Measurements from ENCODE around the gene SYNGR3. TPM values are rescaled to one million over a fixed set of nuclear protein-coding genes. Genes with fewer than 3 reads are reported as not detected.
"Not testable (repeated sequence)": the region's sequence is repeated elsewhere in the genome, so short reads cannot be mapped to it uniquely, and the experiment has no call there.

Gene SYNGR3
- total RNA-seq, 1 donor from 2014 or later = 8.3 TPM

GRCh38 chr16:1962161-1963153, 27.3 kb upstream of the SYNGR3 start:
- H3K9me3 ChIP-seq; H3K27ac ChIP-seq; intact Hi-C loops (cut with DNase I); DNase-seq (ENCODE audit: extremely low spot score in 2 of 2); H3K27me3 ChIP-seq: not testable (repeated sequence)
- TF ChIP-seq POLR2AphosphoS5 (IDR thresholded peaks at IDR 0.05; ENCODE audit: insufficient read depth in 1 of 2, low read depth in 1 of 2) = peak in 1 of 2 donors; percentile 5
- Histone ChIP-seq H3K4me1 (peaks cover 52% of the 10 kb centered on the region), H3K4me3 (peak overlapping the region in 1 of 2 donors; percentile 88), H3K36me3 (peaks cover 0 to 31% of the 10 kb centered on the region in 2 donors)

GRCh38 chr16:1963806-1964505, 25.8 kb upstream of the SYNGR3 start:
- intact Hi-C loops (cut with DNase I) = no loop called here
- no peak for DNase-seq (ENCODE audit: extremely low spot score in 2 of 2)
- no peaks in the 10 kb centered on the region for H3K27me3 ChIP-seq
- H3K27ac ChIP-seq = peak overlapping the region; percentile 91
- peaks cover 52% of the 10 kb centered on the region for H3K4me1 ChIP-seq
- TF ChIP-seq CTCF (IDR thresholded peaks at IDR 0.05) (no peak), POLR2AphosphoS5 (IDR thresholded peaks at IDR 0.05; ENCODE audit: insufficient read depth in 1 of 2, low read depth in 1 of 2) (no peak), POLR2A (IDR thresholded peaks at IDR 0.05) (no peak)
- H3K4me3 ChIP-seq = peak overlapping the region; percentile 88 to 98
- no peaks in the 10 kb centered on the region for H3K9me3 ChIP-seq
- H3K36me3 ChIP-seq = peaks cover 0 to 31% of the 10 kb centered on the region in 2 donors

- peaks cover 49% of the 10 kb centered on the region for H3K4me1 ChIP-seq
- TF ChIP-seq POLR2AphosphoS5 (IDR thresholded peaks at IDR 0.05; ENCODE audit: insufficient read depth in 1 of 2, low read depth in 1 of 2) (peak; percentile 95 to 99), POLR2A (IDR thresholded peaks at IDR 0.05) (peak in 1 of 2 donors; percentile 93), CTCF (IDR thresholded peaks at IDR 0.05) (no peak)
- no peaks in the 10 kb centered on the region for H3K27me3 ChIP-seq
- peaks cover 0 to 31% of the 10 kb centered on the region in 2 donors for H3K36me3 ChIP-seq
- peak in 1 of 2 donors; percentile 99 for DNase-seq (ENCODE audit: extremely low spot score in 2 of 2)
- H3K27ac ChIP-seq = peak within 1 kb of the TSS; percentile 91
- no peaks in the 10 kb centered on the region for H3K9me3 ChIP-seq
- intact Hi-C loops (cut with DNase I) = no loop called here
- H3K4me3 ChIP-seq = peak within 1 kb of the TSS; percentile 88 to 98
Observed at GRCh38 chr16:1964506-1965395, 25.0 kb upstream of the SYNGR3 start, which contains the start of gene RPS2. RPS2 (minus strand) TSS chr16:1964826; CDS start chr16:1964625, 201 bp downstream.

- TF ChIP-seq CTCF (IDR thresholded peaks at IDR 0.05) (no peak), POLR2A (IDR thresholded peaks at IDR 0.05) (no peak), POLR2AphosphoS5 (IDR thresholded peaks at IDR 0.05; ENCODE audit: insufficient read depth in 1 of 2, low read depth in 1 of 2) (no peak)
- H3K27me3 ChIP-seq = no peaks in the 10 kb centered on the region
- peaks cover 42% of the 10 kb centered on the region for H3K4me1 ChIP-seq
- peak overlapping the region; percentile 88 to 98 for H3K4me3 ChIP-seq
- intact Hi-C loops (cut with DNase I) = no loop called here
- H3K27ac ChIP-seq = peak overlapping the region; percentile 91
- no peaks in the 10 kb centered on the region for H3K9me3 ChIP-seq
- no peak for DNase-seq (ENCODE audit: extremely low spot score in 2 of 2)
- peaks cover 0 to 31% of the 10 kb centered on the region in 2 donors for H3K36me3 ChIP-seq
Observed at GRCh38 chr16:1965396-1966001, 24.3 kb upstream of the SYNGR3 start.
